ENCODE results near the gene TXNRD1.
"Not testable (repeated sequence)": the region's sequence is repeated elsewhere in the genome, so short reads cannot be mapped to it uniquely, and the experiment has no call there.

Gene TXNRD1

DNA sequence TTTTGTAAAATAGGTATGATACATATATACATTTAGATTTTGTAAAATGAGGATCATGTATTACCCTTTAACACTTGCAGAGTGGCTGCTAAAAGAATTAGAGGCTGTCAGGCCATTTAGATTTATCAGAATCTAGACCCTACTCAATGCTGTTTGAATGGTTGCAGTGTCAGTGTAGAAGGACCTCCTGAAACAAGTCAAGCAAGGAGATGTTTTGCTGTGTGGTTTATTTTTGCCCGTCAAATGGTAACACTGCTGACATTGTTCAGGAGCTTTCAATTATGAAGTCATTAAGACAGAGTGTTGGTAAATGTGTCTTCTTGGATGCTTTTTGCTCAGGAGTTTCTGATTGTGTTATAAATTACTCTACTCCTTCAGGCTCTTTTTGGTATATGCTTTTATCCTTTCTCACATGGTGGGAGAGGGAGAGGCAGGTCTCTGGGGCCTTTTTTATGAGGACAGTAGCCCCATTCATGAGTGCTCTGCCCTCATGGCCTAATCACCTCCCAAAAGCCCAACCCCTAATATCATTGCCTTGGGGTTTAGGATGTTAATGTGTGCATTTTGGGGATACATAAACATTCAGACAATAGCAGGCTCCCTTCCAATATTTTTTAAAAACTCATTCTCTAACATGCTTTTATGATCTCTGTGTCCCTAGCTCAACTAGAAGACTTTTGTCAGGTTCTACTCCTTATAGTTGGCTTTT, 104.5 kb downstream of the TXNRD1 start:
- no peak overlapping the region for H3K9ac ChIP-seq (ENCODE audit: low read length)
- no peak overlapping the region for H3K27ac ChIP-seq (ENCODE audit: low read depth, low read length)
- WGBS (ENCODE audit: extremely low coverage, insufficient coverage, insufficient read length) = no CpG with 5 or more reads among the region's 1 CpG
- no peak overlapping the region for H4K12ac ChIP-seq (ENCODE audit: low read depth, low read length)
- no peak overlapping the region for H3K18ac ChIP-seq (ENCODE audit: low read length)
- no peak overlapping the region for H2BK5ac ChIP-seq (ENCODE audit: low read depth, low read length, poor library complexity)
- no peaks in the 10 kb centered on the region for H3K4me1 ChIP-seq (ENCODE audit: control insufficient read depth in 1 of 2, insufficient read depth in 2 of 2, low read length in 2 of 2)
- no peak overlapping the region for H2BK120ac ChIP-seq (ENCODE audit: insufficient read depth, low read length, poor library complexity)
- H2BK12ac ChIP-seq (ENCODE audit: low read length) = no peak overlapping the region
- no peak overlapping the region for H3K4me3 ChIP-seq (ENCODE audit: low read depth, low read length)
- no peak overlapping the region for H3K23ac ChIP-seq (ENCODE audit: low read length)
- no peak overlapping the region for H2AFZ ChIP-seq (ENCODE audit: insufficient read depth, low read length, poor library complexity)
- H2AK5ac ChIP-seq (ENCODE audit: low read length) = no peak overlapping the region
- H3K79me1 ChIP-seq (ENCODE audit: low read length) = no peaks in the 10 kb centered on the region
- no peaks in the 10 kb centered on the region for H3K27me3 ChIP-seq (ENCODE audit: insufficient read depth, low read length)
- DNase-seq = no peak
- no peaks in the 10 kb centered on the region for H3K79me2 ChIP-seq (ENCODE audit: control insufficient read depth, insufficient read depth, low read length, poor library complexity)
- H3K36me3 ChIP-seq (ENCODE audit: control insufficient read depth in 1 of 2, insufficient read depth in 2 of 2, low read length in 2 of 2) = peaks cover 12 to 26% of the 10 kb centered on the region in 2 experiments
- H3K9me3 ChIP-seq (ENCODE audit: insufficient read depth, low read depth, low read length) = no peaks in the 10 kb centered on the region
- no peak overlapping the region for H3K4ac ChIP-seq (ENCODE audit: low read depth, low read length)
- no peak overlapping the region for H3K4me2 ChIP-seq (ENCODE audit: low read length)
- H4K8ac ChIP-seq (ENCODE audit: low read depth, low read length) = no peak overlapping the region
- no peak overlapping the region for H3K14ac ChIP-seq (ENCODE audit: low read length)
- no peak overlapping the region for H4K91ac ChIP-seq (ENCODE audit: low read depth, low read length)

DNA sequence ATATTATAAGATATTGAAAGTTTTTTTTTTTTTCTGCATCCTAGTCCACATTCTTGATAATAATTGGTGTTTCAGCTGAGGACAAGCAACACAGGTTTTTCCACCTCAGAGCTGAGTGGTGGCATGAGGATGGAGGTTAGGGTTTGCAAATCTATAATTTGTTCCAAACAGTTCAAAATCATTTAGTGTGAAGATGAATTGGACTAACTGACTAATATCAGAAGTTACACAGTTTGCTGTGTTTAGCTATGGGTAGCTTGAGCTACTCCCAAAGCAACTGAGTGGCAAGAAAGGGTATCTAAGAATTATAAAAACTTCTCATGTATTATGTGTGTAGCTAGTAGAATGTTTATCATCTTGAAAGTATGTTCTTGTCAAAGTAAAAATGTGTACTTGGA, 105.0 kb downstream of the TXNRD1 start:
- H4K12ac ChIP-seq (ENCODE audit: low read depth, low read length) = no peak overlapping the region
- peaks cover 15 to 28% of the 10 kb centered on the region in 2 experiments for H3K36me3 ChIP-seq (ENCODE audit: control insufficient read depth in 1 of 2, insufficient read depth in 2 of 2, low read length in 2 of 2)
- no peak overlapping the region for H3K4me3 ChIP-seq (ENCODE audit: low read depth, low read length)
- H3K9ac ChIP-seq (ENCODE audit: low read length) = no peak overlapping the region
- no peak overlapping the region for H3K27ac ChIP-seq (ENCODE audit: low read depth, low read length)
- no peaks in the 10 kb centered on the region for H3K4me1 ChIP-seq (ENCODE audit: control insufficient read depth in 1 of 2, insufficient read depth in 2 of 2, low read length in 2 of 2)
- no peak overlapping the region for H2AFZ ChIP-seq (ENCODE audit: insufficient read depth, low read length, poor library complexity)
- no peaks in the 10 kb centered on the region for H3K79me2 ChIP-seq (ENCODE audit: control insufficient read depth, insufficient read depth, low read length, poor library complexity)
- no peak overlapping the region for H3K4me2 ChIP-seq (ENCODE audit: low read length)
- H2BK12ac ChIP-seq (ENCODE audit: low read length) = no peak overlapping the region
- no peak for DNase-seq
- no peak overlapping the region for H3K23ac ChIP-seq (ENCODE audit: low read length)
- H3K4ac ChIP-seq (ENCODE audit: low read depth, low read length) = no peak overlapping the region
- H3K79me1 ChIP-seq (ENCODE audit: low read length) = no peaks in the 10 kb centered on the region
- no peak overlapping the region for H2AK5ac ChIP-seq (ENCODE audit: low read length)
- H3K14ac ChIP-seq (ENCODE audit: low read length) = no peak overlapping the region
- no peak overlapping the region for H2BK120ac ChIP-seq (ENCODE audit: insufficient read depth, low read length, poor library complexity)
- H4K8ac ChIP-seq (ENCODE audit: low read depth, low read length) = no peak overlapping the region
- no peak overlapping the region for H3K18ac ChIP-seq (ENCODE audit: low read length)
- H3K9me3 ChIP-seq (ENCODE audit: insufficient read depth, low read depth, low read length) = no peaks in the 10 kb centered on the region
- H2BK5ac ChIP-seq (ENCODE audit: low read depth, low read length, poor library complexity) = no peak overlapping the region
- no peak overlapping the region for H4K91ac ChIP-seq (ENCODE audit: low read depth, low read length)
- H3K27me3 ChIP-seq (ENCODE audit: insufficient read depth, low read length) = no peaks in the 10 kb centered on the region

DNA sequence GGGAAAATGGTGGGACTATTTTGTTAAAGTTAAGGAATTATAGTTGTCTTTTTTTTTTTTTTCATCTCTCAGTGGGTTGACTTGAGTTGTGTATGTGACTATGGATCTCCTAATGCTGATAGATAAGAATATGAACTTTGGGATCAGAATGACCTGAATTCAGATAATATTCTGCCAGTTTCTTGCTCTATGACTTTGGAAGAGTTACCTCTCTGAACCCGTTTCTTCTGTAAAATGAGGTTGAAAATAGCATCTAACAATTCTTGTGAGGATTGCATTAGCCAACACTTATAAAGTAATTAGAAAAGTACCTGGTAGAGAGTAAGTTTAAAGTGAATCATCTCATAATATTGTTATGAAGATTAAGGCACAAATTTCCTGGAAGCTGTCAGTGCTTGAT, 106.4 kb downstream of the TXNRD1 start:
- Histone ChIP-seq H3K4me1 (ENCODE audit: control insufficient read depth in 1 of 2, insufficient read depth in 2 of 2, low read length in 2 of 2) (no peaks in the 10 kb centered on the region), H3K18ac (ENCODE audit: low read length) (no peak overlapping the region), H3K36me3 (ENCODE audit: control insufficient read depth in 1 of 2, insufficient read depth in 2 of 2, low read length in 2 of 2) (peaks cover 21 to 34% of the 10 kb centered on the region in 2 experiments), H3K4me3 (ENCODE audit: low read depth, low read length) (no peak overlapping the region), H3K4ac (ENCODE audit: low read depth, low read length) (no peak overlapping the region), H3K14ac (ENCODE audit: low read length) (no peak overlapping the region), H3K9me3 (ENCODE audit: insufficient read depth, low read depth, low read length) (no peaks in the 10 kb centered on the region), H4K91ac (ENCODE audit: low read depth, low read length) (no peak overlapping the region), H4K12ac (ENCODE audit: low read depth, low read length) (no peak overlapping the region), H2BK120ac (ENCODE audit: insufficient read depth, low read length, poor library complexity) (no peak overlapping the region), H3K27me3 (ENCODE audit: insufficient read depth, low read length) (no peaks in the 10 kb centered on the region), H2AFZ (ENCODE audit: insufficient read depth, low read length, poor library complexity) (no peak overlapping the region), H2BK12ac (ENCODE audit: low read length) (no peak overlapping the region), H3K9ac (ENCODE audit: low read length) (no peak overlapping the region), H4K8ac (ENCODE audit: low read depth, low read length) (no peak overlapping the region), H2BK5ac (ENCODE audit: low read depth, low read length, poor library complexity) (no peak overlapping the region), H3K79me2 (ENCODE audit: control insufficient read depth, insufficient read depth, low read length, poor library complexity) (no peaks in the 10 kb centered on the region), H3K23ac (ENCODE audit: low read length) (no peak overlapping the region), H2AK5ac (ENCODE audit: low read length) (no peak overlapping the region), H3K27ac (ENCODE audit: low read depth, low read length) (no peak overlapping the region), H3K4me2 (ENCODE audit: low read length) (no peak overlapping the region), H3K79me1 (ENCODE audit: low read length) (no peaks in the 10 kb centered on the region)
- no CpG with 5 or more reads among the region's 1 CpG for whole genome bisulfite sequencing (ENCODE audit: extremely low coverage, insufficient coverage, insufficient read length)
- DNase-seq = no peak

DNA sequence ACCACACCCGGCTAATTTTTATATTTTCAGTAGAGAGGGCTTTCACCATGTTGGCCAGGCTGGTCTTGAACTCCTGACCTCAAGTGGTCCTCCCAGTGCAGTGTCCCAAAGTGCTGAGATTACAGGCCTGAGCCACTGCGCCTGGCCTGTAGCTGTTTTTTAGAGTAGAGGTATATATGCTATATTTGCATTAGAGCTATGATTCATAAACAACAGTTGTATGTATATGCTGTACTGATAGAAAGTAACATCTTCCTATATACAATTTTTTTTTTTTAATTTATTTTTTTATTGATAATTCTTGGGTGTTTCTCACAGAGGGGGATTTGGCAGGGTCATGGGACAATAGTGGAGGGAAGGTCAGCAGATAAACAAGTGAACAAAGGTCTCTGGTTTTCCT, 107.0 kb downstream of the TXNRD1 start:
- not testable (repeated sequence) for H3K4ac ChIP-seq (ENCODE audit: low read depth, low read length); H3K27me3 ChIP-seq (ENCODE audit: insufficient read depth, low read length); H2BK120ac ChIP-seq (ENCODE audit: insufficient read depth, low read length, poor library complexity); H3K18ac ChIP-seq (ENCODE audit: low read length); H3K79me1 ChIP-seq (ENCODE audit: low read length); H2AK5ac ChIP-seq (ENCODE audit: low read length); H3K4me3 ChIP-seq (ENCODE audit: low read depth, low read length); H3K23ac ChIP-seq (ENCODE audit: low read length); H2BK5ac ChIP-seq (ENCODE audit: low read depth, low read length, poor library complexity); DNase-seq; H3K27ac ChIP-seq (ENCODE audit: low read depth, low read length); H4K8ac ChIP-seq (ENCODE audit: low read depth, low read length); H3K79me2 ChIP-seq (ENCODE audit: control insufficient read depth, insufficient read depth, low read length, poor library complexity); H4K12ac ChIP-seq (ENCODE audit: low read depth, low read length); H3K9me3 ChIP-seq (ENCODE audit: insufficient read depth, low read depth, low read length); H3K14ac ChIP-seq (ENCODE audit: low read length); H2BK12ac ChIP-seq (ENCODE audit: low read length); H3K4me2 ChIP-seq (ENCODE audit: low read length); H2AFZ ChIP-seq (ENCODE audit: insufficient read depth, low read length, poor library complexity); H3K4me1 ChIP-seq (ENCODE audit: control insufficient read depth in 1 of 2, insufficient read depth in 2 of 2, low read length in 2 of 2); H4K91ac ChIP-seq (ENCODE audit: low read depth, low read length); H3K9ac ChIP-seq (ENCODE audit: low read length)
- peaks cover 20 to 32% of the 10 kb centered on the region in 2 experiments for H3K36me3 ChIP-seq (ENCODE audit: control insufficient read depth in 1 of 2, insufficient read depth in 2 of 2, low read length in 2 of 2)
- no CpG with 5 or more reads among the region's 2 CpGs for WGBS (ENCODE audit: extremely low coverage, insufficient coverage, insufficient read length)

All from trophoblast cell (in vitro differentiated cells and primary cell).